GM18873 (cell line): ENCODE data around the gene DIPK2A.

ENCODE experiments used
- ATAC-seq: cut with Tn5 transposase; IDR thresholded peaks from one replicate; pipeline ENCODE4 v1.9.1; 2021; ENCODE audit warnings: mild to moderate bottlenecking, moderate library complexity, moderate number of reproducible peaks; ENCODE audit not compliant: unreplicated experiment, low FRiP score

Gene DIPK2A, protein sequence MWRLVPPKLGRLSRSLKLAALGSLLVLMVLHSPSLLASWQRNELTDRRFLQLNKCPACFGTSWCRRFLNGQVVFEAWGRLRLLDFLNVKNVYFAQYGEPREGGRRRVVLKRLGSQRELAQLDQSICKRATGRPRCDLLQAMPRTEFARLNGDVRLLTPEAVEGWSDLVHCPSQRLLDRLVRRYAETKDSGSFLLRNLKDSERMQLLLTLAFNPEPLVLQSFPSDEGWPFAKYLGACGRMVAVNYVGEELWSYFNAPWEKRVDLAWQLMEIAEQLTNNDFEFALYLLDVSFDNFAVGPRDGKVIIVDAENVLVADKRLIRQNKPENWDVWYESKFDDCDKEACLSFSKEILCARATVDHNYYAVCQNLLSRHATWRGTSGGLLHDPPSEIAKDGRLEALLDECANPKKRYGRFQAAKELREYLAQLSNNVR

GRCh38 chr3:143971359-143972154, at the start of gene DIPK2A:
Gene DIPK2A (plus strand): TSS chr3:143971823. CDS start chr3:143972333, 510 bp downstream.
- peak; percentile 47 for ATAC-seq

DNA sequence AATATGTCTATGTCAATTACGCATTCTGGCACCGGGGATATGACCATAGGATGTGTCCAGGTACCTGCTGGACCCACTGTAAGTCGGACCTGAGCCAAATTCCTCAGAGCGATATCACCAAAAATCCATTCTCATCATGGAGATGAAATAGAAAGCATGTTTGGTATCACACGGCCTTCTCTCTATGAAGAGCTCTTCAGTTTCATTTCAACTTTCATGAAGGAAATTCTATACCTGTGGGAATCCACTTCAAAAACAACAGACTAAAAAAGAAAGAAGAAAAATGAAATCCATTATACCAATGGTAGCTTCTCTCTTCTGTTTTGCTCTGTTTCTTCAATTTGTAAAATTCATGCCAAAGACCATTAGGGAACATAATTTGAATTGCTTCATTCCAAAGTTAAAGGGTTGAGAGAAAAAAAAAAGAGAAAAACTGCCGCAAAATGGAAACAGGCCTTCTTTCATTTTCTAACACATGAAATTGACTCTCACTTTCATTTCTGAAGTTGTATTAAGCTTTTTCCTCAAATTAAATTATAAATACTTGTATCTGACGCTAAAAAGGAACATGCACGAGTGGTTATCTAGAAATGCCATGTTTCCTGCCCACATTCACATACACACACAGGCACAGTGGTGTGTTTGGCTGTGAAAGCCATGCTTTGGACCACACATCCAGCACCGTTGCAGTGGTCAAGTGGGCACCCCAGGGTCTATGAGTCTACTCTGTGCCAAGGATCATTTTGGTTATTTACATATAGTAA, 46.9 kb upstream of the DIPK2A start:
- no peak for ATAC-seq

DNA sequence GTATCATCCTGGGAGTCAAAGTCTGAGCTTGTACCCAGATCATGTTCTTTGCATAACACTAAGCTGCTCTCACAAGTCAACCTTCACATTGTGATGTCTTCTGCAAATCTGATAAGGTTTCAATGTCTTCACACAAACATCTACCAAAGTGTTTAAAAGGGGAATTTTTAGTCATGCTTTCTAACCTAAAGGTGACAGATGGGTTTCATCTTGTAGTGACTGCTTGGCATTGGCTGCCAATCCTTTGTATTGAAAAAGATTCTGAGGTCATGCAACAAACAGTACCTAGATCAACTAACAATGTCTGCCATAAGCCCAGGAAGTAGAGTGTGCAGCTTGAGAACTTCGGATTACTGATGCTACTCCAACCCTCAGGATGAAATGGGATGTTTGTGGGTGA, 43.6 kb upstream of the DIPK2A start:
- no peak for ATAC-seq

DNA sequence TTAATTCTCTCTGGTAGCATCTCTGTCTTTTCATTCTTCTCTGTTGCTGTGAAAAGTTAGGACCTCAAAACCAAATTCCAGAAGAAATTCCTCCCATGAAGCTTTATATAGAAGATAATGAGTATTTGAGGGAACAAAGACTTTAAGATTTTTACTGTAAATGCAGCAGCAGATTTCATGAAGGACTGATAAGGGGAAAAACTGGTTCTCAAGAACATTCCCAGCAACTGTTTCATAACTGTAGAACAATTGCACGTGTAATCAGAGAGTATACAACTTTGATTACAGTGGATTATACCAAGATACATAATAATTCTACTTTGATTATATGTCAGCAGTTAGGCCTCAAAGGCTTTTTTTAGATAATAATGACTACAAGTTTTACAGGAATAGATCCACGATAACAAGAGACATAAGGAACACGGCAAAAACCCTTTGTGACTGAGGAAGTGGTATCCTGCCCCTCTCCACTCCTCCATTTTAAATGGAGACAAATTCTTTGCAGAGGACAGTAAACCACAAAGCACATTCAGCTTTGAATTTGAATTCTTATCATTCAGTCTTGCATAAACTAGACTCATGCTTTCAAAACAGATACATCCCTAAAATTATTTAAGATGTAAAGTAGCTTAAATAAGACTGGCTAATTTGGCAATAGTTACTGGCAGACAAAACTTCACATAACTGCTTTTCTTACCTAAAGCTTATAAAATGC, 42.9 kb upstream of the DIPK2A start:
- ATAC-seq = no peak

- no peak for ATAC-seq
Measured at GRCh38 chr3:143934791-143935190, 36.8 kb upstream of the DIPK2A start.

- ATAC-seq = no peak
Measured at GRCh38 chr3:143935678-143936077, 35.9 kb upstream of the DIPK2A start.

DNA sequence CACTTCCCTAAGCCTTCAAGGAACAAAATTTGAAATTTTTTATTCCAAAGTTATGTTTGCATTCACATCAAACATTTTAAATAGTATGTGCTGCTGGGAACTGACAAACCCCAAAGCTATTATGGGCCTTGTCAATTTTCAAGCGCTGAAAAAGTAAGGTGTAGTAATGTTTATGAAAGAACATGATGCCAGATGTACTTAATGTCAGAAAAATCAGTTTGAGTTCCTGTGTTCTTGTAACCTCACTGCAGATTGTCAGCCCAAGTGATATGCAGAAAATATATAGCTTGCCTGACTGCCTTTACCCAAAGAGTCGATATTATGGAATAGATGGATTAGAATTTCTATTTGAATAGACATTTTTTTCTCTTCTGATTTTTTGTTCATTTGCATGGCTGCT, 20.8 kb upstream of the DIPK2A start:
- no peak for ATAC-seq

DNA sequence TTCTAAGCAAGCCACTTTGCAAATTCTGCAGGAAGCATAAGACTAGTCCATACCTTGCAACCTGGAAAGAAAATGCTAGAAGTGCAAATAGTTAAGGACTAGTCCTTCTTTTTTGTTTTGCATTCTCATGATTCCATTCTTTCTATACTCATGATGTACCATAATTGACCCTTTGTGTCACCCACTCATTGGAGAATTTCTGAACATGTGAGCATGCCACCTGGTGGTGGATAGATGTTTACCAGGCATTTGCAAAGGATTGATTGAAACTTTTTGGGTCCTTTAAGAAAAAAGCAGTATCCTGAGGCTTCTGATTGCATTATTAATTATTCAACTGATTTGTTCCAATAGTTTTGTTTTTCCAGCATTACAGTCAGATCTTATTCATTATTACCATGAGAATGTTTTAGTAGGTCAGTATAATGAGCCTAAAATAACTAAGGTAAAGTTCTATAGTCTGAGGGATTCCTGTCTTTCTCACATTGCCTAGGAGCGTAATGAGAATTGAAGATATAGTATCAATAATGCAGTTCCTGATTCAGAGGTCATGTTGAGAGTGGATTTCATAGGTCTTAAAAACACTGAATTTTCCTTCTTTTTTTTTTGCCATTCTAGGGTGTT, 20.2 kb upstream of the DIPK2A start:
- peak; percentile 77 for ATAC-seq

- ATAC-seq = no peak
Measured at GRCh38 chr3:143952569-143953072, 19.0 kb upstream of the DIPK2A start.

DNA sequence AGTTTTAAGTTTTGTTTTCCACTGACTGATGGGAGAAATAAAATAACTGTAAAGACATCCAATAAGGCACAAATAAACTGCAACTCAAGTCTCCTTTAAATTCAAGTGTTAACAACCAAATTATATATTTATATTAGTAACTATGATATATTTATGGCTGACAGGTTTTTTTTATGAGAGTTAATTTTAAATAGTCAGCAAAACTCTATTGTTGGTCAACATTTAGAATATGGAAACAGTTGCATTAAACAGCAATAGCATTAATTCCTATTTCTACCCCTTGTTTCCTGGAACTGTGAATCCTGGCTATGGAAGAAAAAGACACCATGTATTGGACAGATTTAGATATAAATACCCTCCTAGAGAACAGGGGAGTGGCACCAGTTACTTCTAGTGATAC, 16.5 kb upstream of the DIPK2A start:
- ATAC-seq = no peak

DNA sequence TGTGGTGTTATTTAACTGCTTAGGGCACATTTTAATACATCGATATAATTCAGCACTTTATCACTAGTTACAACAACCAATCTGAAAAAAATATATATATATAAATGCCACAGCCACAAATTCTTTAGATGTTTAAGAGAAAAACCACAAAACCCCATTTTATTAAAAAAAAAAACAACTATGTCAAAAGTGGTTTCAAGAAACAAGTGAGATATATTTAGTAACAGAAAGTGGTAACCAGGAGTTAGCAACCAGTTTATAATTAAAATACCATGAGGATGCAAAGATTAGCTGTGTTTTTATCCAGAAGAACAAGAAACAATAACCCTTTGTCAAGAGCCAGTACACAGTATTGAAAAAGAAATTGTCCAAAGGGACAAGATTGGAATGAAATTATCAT, 14.8 kb upstream of the DIPK2A start:
- no peak for ATAC-seq

- no peak for ATAC-seq
Measured at GRCh38 chr3:143957453-143957852, 14.2 kb upstream of the DIPK2A start.

GRCh38 chr3:143958966-143959365, 12.7 kb upstream of the DIPK2A start:
- no peak for ATAC-seq

DNA sequence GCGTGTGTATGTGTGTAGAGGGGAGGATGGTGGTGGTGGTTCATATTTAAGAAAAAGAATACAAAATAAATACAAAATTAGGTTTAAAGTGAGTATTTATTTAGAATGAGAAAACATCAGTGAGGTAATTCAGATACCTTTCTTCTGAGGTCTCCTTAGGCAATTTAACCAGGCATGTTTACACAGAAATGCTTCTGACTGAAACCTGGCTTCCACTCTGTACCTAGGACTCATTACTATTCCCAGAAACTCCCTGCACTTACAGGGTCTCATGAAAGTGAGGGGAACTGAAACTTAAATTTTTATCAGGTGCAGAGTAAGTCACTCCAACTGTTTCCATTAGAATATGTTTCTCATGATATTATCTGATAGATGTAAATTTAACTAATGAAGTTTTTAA, 10.3 kb upstream of the DIPK2A start:
- ATAC-seq = no peak

DNA sequence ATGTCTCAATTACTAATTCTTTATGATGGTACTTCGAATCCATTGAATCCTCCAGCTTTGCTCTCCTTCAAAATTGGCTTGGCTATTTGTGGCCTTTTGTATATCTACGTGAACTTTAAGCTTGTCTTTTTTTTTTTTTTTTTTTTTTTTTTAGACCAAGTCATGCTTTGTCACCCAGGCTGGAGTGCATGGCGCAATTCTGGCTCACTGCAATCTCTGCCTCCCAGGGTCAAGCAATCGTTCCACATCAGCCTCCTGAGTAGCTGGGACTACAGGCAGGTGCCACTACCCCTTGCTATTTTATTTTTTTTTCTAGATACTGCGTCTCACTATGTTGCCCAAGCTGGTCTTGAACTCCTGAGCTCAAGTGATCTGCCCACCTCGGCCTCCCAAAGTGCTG, 7.7 kb upstream of the DIPK2A start:
- ATAC-seq = no peak

DNA sequence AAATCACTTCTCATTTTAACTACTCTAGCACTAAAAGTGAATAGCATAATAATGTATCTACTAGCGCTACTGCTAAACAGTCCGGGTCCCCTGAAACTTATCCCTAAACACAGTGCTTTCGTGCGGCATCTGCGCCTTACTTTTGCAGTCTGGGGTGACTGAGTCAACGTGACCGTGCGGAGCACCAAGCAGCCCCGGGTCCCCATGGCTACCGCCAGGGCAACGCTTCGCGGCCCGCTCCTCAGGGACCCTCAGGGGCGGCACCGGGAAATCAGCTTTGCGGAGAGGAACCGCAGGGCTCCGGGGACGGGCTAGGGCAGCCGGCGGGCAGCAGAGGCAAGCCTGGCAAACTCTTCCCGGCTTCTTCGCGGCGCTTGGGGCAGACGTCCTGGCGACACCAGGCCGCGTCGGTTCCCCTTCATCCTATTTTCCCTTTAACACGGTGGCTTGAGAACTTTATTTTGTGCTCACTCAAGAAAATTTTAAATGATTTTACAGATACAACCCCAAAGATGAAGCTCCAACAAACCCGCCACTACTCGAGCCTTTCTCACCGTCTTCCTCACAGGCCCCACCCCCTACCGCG, 757 bp upstream of the DIPK2A start:
- peak; percentile 24 for ATAC-seq

DNA sequence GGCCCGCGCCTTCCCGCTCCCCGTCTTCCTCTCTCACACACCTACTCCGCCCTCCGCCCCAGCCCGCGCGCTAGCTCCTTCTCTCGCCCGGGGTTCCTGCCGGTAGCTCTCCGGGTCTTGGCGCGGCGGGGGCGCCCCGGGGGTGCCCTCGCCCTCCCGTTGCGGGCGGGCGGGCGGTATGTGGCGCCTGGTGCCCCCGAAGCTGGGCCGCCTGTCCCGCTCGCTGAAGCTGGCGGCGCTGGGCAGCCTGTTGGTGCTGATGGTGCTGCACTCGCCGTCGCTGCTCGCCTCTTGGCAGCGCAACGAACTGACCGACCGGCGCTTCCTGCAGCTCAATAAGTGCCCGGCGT, 507 bp downstream of the DIPK2A start:
- no peak for ATAC-seq

DNA sequence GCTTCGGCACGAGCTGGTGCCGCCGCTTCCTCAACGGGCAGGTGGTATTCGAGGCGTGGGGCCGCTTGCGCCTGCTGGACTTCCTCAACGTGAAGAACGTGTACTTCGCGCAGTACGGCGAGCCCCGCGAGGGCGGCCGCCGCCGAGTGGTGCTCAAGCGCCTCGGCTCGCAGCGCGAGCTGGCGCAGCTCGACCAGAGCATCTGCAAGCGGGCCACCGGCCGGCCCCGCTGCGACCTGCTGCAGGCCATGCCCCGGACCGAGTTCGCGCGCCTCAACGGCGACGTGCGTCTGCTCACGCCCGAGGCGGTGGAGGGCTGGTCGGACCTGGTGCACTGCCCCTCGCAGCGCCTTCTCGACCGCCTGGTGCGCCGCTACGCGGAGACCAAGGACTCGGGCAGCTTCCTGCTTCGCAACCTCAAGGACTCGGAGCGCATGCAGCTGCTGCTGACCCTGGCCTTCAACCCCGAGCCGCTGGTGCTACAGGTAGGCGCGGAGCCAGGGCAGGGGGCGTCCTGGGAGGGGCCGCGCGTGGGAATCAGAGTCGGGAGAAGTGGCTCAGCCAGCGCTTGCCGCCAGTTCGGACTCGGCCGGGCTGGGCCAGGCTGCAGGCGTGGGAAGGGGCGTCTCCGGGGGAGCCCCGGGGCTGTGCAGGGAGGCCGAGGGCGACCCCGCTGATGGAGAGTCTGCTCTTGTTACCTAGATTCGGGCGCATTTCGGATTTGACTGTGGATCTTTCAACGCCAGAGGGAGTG, 1.1 kb downstream of the DIPK2A start:
- peak; percentile 27 for ATAC-seq
